HepG2 (cell line): ENCODE data around the gene SLC9A9. TPM values are rescaled to one million over a fixed set of nuclear protein-coding genes. Genes with fewer than 3 reads are reported as not detected.

ENCODE experiments used
- ATAC-seq: fragments of 200-7000 bp; cut with Tn5 transposase; 3 replicates; pipeline ENCODE4 v1.9.1; 2020; ENCODE audit warnings: mild to moderate bottlenecking, moderate library complexity
- BruUV-seq: library from RNA; stranded (reverse); fragments of 400-500 nt; replicated peaks from 2 replicates; lab custom pipeline; 2021; lab: Mats Ljungman, UMichigan
- CTCF ChIA-PET: fragments of 300-600 bp; formaldehyde crosslinking; extraction: SDS; loops from one replicate; lab custom pipeline; 2021; ENCODE audit warnings: low total read pairs, inconsistent platforms, low intra/inter-chr PET ratio; lab: Yijun Ruan, JAX
- POLR2A ChIA-PET: fragments of 350-600 bp; sonication (Branson Sonifier 250); formaldehyde crosslinking; loops from one replicate; lab custom pipeline; 2020; ENCODE audit warnings: antibody characterized with exemption, inconsistent platforms; lab: Yijun Ruan, JAX
- DNase-seq: peaks from one replicate; pipeline ENCODE4 v3.0.0-alpha.2; 2015; ENCODE audit warnings: low spot score
- FAIRE-seq: peaks from 3 replicates; lab custom pipeline; 2011; peaks lifted over from hg19 to GRCh38; lab: Jason Lieb, UNC
- H2AFZ ChIP-seq: one replicate; pipeline ENCODE4 v1.6.1; 2011; ENCODE audit warnings: low read length, inconsistent platforms
- H3K27ac ChIP-seq: fragments of 300-600 bp; 3 replicates; pipeline ENCODE4 v1.8.0; 2011; ENCODE audit warnings: mixed run types, mild to moderate bottlenecking, mixed read lengths, low read length, inconsistent platforms; ENCODE audit not compliant: insufficient read depth; ENCODE audit errors: extremely low read length
- H3K27me3 ChIP-seq, 2 experiments: fragments of 200-600 bp in 1 of 2; 2 replicates in 1 of 2; 3 replicates in 1 of 2; pipeline versions ENCODE4 v1.6.0 to v1.8.0; 2011; ENCODE audit warnings: low read length in 2 of 2, mild to moderate bottlenecking in 2 of 2, moderate library complexity in 2 of 2, inconsistent platforms in 1 of 2; ENCODE audit not compliant: insufficient read depth in 2 of 2, control insufficient read depth in 1 of 2
- H3K36me3 ChIP-seq, 2 experiments: fragments of 200-600 bp in 1 of 2; replicated peaks in 1 of 2; 2 replicates in 1 of 2; 3 replicates in 1 of 2; pipeline versions ENCODE4 v1.5.1 to v1.8.0; 2011; ENCODE audit warnings: low read length in 2 of 2, inconsistent platforms in 1 of 2; ENCODE audit not compliant: insufficient read depth in 2 of 2, control insufficient read depth in 1 of 2
- H3K4me1 ChIP-seq: 2 replicates; pipeline ENCODE4 v1.5.1; 2012; ENCODE audit warnings: low read length, inconsistent platforms; ENCODE audit not compliant: insufficient read depth
- H3K4me2 ChIP-seq: 2 replicates; pipeline ENCODE4 v1.6.0; 2011; ENCODE audit warnings: low read depth, low read length, inconsistent platforms
- H3K4me3 ChIP-seq, 3 experiments: fragments of 200-600 bp in 1 of 3; sonication (generic), shearing (Covaris generic) in 1 of 3; replicated peaks in 1 of 3; 2 replicates each; pipeline ENCODE4 v1.5.1; 2011 to 2016; ENCODE audit warnings: low read length in 3 of 3, inconsistent platforms in 2 of 3, low read depth in 2 of 3, mild to moderate bottlenecking in 2 of 3, control low read depth in 1 of 3, mixed read lengths in 1 of 3; ENCODE audit not compliant: insufficient read depth in 1 of 3
- H3K79me2 ChIP-seq: one replicate; pipeline ENCODE4 v1.6.1; 2011; ENCODE audit warnings: low read length, inconsistent platforms; ENCODE audit not compliant: insufficient read depth
- H3K9ac ChIP-seq: 2 replicates; pipeline ENCODE4 v1.6.0; 2011; ENCODE audit warnings: mild to moderate bottlenecking, low read depth, low read length, inconsistent platforms; ENCODE audit not compliant: insufficient read depth
- H3K9me3 ChIP-seq: 2 replicates; pipeline ENCODE4 v1.5.1; 2012; ENCODE audit warnings: mild to moderate bottlenecking, low read length
- H4K20me1 ChIP-seq: 2 replicates; pipeline ENCODE4 v1.6.0; 2011; ENCODE audit warnings: inconsistent platforms, mild to moderate bottlenecking, low read length, moderate library complexity; ENCODE audit not compliant: insufficient read depth
- AKAP8 ChIP-seq: sonication (generic); formaldehyde crosslinking; IDR thresholded peaks from 2 replicates; pipeline ENCODE4 v1.5.1; 2020; ENCODE audit warnings: mild to moderate bottlenecking, missing genetic modification reagents
- MATR3 ChIP-seq: sonication (generic); formaldehyde crosslinking; IDR thresholded peaks from 2 replicates; pipeline ENCODE4 v1.4.0; 2020; ENCODE audit warnings: missing genetic modification reagents
- MIXL1 ChIP-seq: IDR thresholded peaks from 2 replicates; pipeline ENCODE4 v1.6.1; 2016
- MTF1 ChIP-seq: sonication (generic); formaldehyde crosslinking; IDR thresholded peaks from 2 replicates; pipeline ENCODE4 v1.5.0; 2020; ENCODE audit warnings: missing genetic modification reagents
- NCOA2 ChIP-seq: sonication (generic); formaldehyde crosslinking; IDR thresholded peaks from 2 replicates; pipeline ENCODE4 v1.8.0; 2022; ENCODE audit warnings: inconsistent platforms
- PCBP2 ChIP-seq: fragments of 200-400 bp; formaldehyde crosslinking; optimal IDR thresholded peaks from 2 replicates; pipeline ENCODE3; 2018; ENCODE audit warnings: low read length, low read depth; ENCODE audit not compliant: poor library complexity, severe bottlenecking
- PLRG1 ChIP-seq: fragments of 450-650 bp; conservative IDR thresholded peaks from 2 replicates; pipeline ENCODE4 v1.6.1; 2016
- SETDB1 ChIP-seq: sonication (generic); formaldehyde crosslinking; IDR thresholded peaks from 2 replicates; pipeline ENCODE4 v1.5.1; 2020; ENCODE audit warnings: missing genetic modification reagents, mild to moderate bottlenecking, borderline replicate concordance
- YEATS2 ChIP-seq: sonication (generic); formaldehyde crosslinking; IDR thresholded peaks from 2 replicates; pipeline ENCODE4 v1.4.0; 2020; ENCODE audit warnings: missing genetic modification reagents, borderline replicate concordance
- ZBTB7B ChIP-seq: sonication (generic); formaldehyde crosslinking; IDR thresholded peaks from 2 replicates; pipeline ENCODE4 v1.4.0; 2020; ENCODE audit warnings: missing genetic modification reagents
- ZC3H13 ChIP-seq: sonication (generic); formaldehyde crosslinking; IDR thresholded peaks from 2 replicates; pipeline ENCODE4 v1.8.1; 2023; ENCODE audit warnings: mild to moderate bottlenecking, missing genetic modification reagents, moderate library complexity
- ZNF263 ChIP-seq: sonication (generic); formaldehyde crosslinking; IDR thresholded peaks from 2 replicates; pipeline ENCODE4 v1.4.0; 2020; ENCODE audit warnings: missing genetic modification reagents
- ZNF746 ChIP-seq: sonication (generic); formaldehyde crosslinking; IDR thresholded peaks from 2 replicates; pipeline ENCODE4 v1.8.0; 2022; ENCODE audit warnings: mild to moderate bottlenecking, missing genetic modification reagents
- ZNF766 ChIP-seq: sonication (generic); formaldehyde crosslinking; IDR thresholded peaks from 2 replicates; pipeline ENCODE4 v1.5.0; 2020; ENCODE audit warnings: missing genetic modification reagents, borderline replicate concordance
- ZNF792 ChIP-seq: IDR thresholded peaks from 2 replicates; pipeline ENCODE4 v1.6.1; 2016
- WGBS: methylation state at CpG from one replicate; pipeline ENCODE4 v1.1.6; 2017; ENCODE audit warnings: low lambda C conversion rate; 5-methylcytosine and 5-hydroxymethylcytosine counted together
- in situ Hi-C: cut with HindIII; loops from 2 replicates; pipeline ENCODE4 v1.10.0; 2017; ENCODE audit warnings: low pct_unique_long_range_greater_than_20kb; ENCODE audit not compliant: extremely low pct_ligation_motif_present
- intact Hi-C: fragments of 100-400 bp; cut with micrococcal nuclease; formaldehyde crosslinking; loops from one replicate; pipeline ENCODE4 v1.10.0; 2022; ENCODE audit not compliant: unreplicated experiment
- polyA plus RNA-seq, 8 experiments: library from polyadenylated mRNA; depleted of rRNA in 3 of 8; stranded (reverse) in 7 of 8; unstranded in 1 of 8; fragments of >200 nt; fragmentation: Illumina TruSeq in 4 of 8; extraction: Trizol in 4 of 8; gene quantifications; 2 replicates each; pipeline versions ENCODE4 v1.2.1 to v1.2.3, GENCODE V29; 2011 to 2016; ENCODE audit warnings: low read depth in 4 of 8, missing spikeins in 1 of 8, mixed read lengths in 1 of 8; ENCODE audit not compliant: insufficient read depth in 1 of 8
- total RNA-seq, 5 experiments: library from RNA; depleted of rRNA; stranded (reverse); fragments of >200 nt; fragmentation: Illumina TruSeq; extraction: Trizol; gene quantifications; 2 replicates each; pipeline ENCODE4 v1.2.3, GENCODE V29; 2016; ENCODE audit warnings: low read depth in 1 of 5
- TF ChIP-seq, protein P1 (sequence below): sonication (generic); formaldehyde crosslinking; IDR thresholded peaks from 2 replicates; pipeline ENCODE4 v1.5.0; 2020; ENCODE audit warnings: missing genetic modification reagents
- TF ChIP-seq, protein P2 (sequence below): sonication (generic); formaldehyde crosslinking; IDR thresholded peaks from 2 replicates; pipeline ENCODE4 v1.5.0; 2020; ENCODE audit warnings: mild to moderate bottlenecking, missing genetic modification reagents
- TF ChIP-seq, protein P3 (sequence below): sonication (generic); formaldehyde crosslinking; IDR thresholded peaks from 2 replicates; pipeline ENCODE4 v1.8.0; 2022; ENCODE audit warnings: mild to moderate bottlenecking, missing genetic modification reagents; ENCODE audit not compliant: insufficient replicate concordance

SLC9A9 gene
- total and polyA plus RNA-seq, 2 of the 13 experiments (the other 11 are each of a cell fraction or from before 2014, with no cell fraction given) = not detected

DNA sequence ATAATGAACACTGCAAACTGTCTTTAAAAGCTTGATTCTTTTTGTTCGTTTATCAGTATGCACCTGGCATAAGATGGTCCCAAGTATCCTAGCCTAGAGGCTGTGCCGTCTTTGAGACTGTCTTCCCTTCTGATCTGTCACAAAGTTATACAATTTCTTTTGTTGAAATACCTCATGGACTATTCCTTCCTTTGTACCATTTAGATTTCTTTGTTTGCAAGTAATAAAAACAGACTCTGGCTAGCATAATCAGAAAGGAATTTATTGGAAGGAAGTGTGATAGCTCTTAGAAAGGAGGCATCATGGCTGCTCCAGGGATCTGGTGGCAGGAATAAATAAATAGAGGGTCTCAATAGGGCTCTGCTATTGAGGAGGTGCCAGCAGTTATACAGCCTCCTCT lies 280.4 kb downstream of the SLC9A9 start:
- POLR2A ChIA-PET = no interaction called here
- CTCF ChIA-PET = no interaction called here
- FAIRE-seq (no peak), DNase-seq (no peak), ATAC-seq (no peak)
- Histone ChIP-seq H2AFZ (no peak overlapping the region), H3K9ac (no peak overlapping the region), H3K4me2 (no peak overlapping the region), H3K27me3 (no peaks in the 10 kb centered on the region), H3K9me3 (no peaks in the 10 kb centered on the region), H4K20me1 (no peaks in the 10 kb centered on the region), H3K36me3 (no peaks in the 10 kb centered on the region), H3K27ac (no peak overlapping the region), H3K79me2 (no peaks in the 10 kb centered on the region), H3K4me3 (no peak overlapping the region), H3K4me1 (no peaks in the 10 kb centered on the region)
- intact Hi-C loops (no loop called here), in situ Hi-C loops (no loop called here)
- 0% methylated on average over 2 of the region's 2 CpGs for WGBS
- BruUV-seq = no TSS peak
- TF ChIP-seq YEATS2 (no peak), ZNF766 (CRISPR knock-in tag) (no peak), PLRG1 (no peak), ZNF263 (CRISPR knock-in tag) (no peak), MATR3 (CRISPR knock-in tag) (no peak), SETDB1 (CRISPR knock-in tag) (no peak), ZBTB7B (CRISPR knock-in tag) (no peak), ZNF746 (CRISPR knock-in tag) (no peak), ZC3H13 (CRISPR knock-in tag) (no peak), PCBP2 (no peak), NCOA2 (no peak), MTF1 (CRISPR knock-in tag) (no peak), MIXL1 (CRISPR knock-in tag) (no peak), AKAP8 (no peak), ZNF792 (CRISPR knock-in tag) (no peak)
- TF ChIP-seq, protein P1, sequence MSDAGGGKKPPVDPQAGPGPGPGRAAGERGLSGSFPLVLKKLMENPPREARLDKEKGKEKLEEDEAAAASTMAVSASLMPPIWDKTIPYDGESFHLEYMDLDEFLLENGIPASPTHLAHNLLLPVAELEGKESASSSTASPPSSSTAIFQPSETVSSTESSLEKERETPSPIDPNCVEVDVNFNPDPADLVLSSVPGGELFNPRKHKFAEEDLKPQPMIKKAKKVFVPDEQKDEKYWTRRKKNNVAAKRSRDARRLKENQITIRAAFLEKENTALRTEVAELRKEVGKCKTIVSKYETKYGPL (CRISPR knock-in tag) = no peak
- TF ChIP-seq, protein P2, sequence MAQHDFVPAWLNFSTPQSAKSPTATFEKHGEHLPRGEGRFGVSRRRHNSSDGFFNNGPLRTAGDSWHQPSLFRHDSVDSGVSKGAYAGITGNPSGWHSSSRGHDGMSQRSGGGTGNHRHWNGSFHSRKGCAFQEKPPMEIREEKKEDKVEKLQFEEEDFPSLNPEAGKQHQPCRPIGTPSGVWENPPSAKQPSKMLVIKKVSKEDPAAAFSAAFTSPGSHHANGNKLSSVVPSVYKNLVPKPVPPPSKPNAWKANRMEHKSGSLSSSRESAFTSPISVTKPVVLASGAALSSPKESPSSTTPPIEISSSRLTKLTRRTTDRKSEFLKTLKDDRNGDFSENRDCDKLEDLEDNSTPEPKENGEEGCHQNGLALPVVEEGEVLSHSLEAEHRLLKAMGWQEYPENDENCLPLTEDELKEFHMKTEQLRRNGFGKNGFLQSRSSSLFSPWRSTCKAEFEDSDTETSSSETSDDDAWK (CRISPR knock-in tag) = no peak
- TF ChIP-seq, protein P3, sequence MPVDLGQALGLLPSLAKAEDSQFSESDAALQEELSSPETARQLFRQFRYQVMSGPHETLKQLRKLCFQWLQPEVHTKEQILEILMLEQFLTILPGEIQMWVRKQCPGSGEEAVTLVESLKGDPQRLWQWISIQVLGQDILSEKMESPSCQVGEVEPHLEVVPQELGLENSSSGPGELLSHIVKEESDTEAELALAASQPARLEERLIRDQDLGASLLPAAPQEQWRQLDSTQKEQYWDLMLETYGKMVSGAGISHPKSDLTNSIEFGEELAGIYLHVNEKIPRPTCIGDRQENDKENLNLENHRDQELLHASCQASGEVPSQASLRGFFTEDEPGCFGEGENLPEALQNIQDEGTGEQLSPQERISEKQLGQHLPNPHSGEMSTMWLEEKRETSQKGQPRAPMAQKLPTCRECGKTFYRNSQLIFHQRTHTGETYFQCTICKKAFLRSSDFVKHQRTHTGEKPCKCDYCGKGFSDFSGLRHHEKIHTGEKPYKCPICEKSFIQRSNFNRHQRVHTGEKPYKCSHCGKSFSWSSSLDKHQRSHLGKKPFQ = no peak
